Neural cell (in vitro differentiated cells): ENCODE measurements around the gene ZFYVE21. TPM values are rescaled to one million over a fixed set of nuclear protein-coding genes. Genes with fewer than 3 reads are reported as not detected.

Experiments used
- H2AFZ ChIP-seq: fragments of 200-600, 300-800 bp; sonication (generic), shearing (Covaris generic); 2 replicates; pipeline ENCODE4 v1.6.0; 2014; ENCODE audit warnings: low read depth, mild to moderate bottlenecking, antibody characterized with exemption, low read length, moderate library complexity
- H3F3A ChIP-seq: fragments of 200-600 bp; shearing (Covaris generic); 2 replicates; pipeline ENCODE4 v1.6.1; 2016; ENCODE audit warnings: mild to moderate bottlenecking, moderate library complexity, mixed read lengths, antibody characterized with exemption, low read length; ENCODE audit not compliant: insufficient read depth, poor library complexity, severe bottlenecking
- H3K27ac ChIP-seq: fragments of 200-600, 300-800 bp; sonication (generic), shearing (Covaris generic); 2 replicates; pipeline ENCODE4 v1.5.1; 2014; ENCODE audit warnings: mild to moderate bottlenecking, low read length, moderate library complexity
- H3K27me3 ChIP-seq: fragments of 300-800, 200-600 bp; sonication (generic), shearing (Covaris generic); 2 replicates; pipeline ENCODE4 v1.6.0; 2014; ENCODE audit warnings: mild to moderate bottlenecking, low read depth, low read length, moderate library complexity; ENCODE audit not compliant: insufficient read depth
- H3K36me3 ChIP-seq: fragments of 300-800, 200-600 bp; sonication (generic), shearing (Covaris generic); 2 replicates; pipeline ENCODE4 v1.5.1; 2014; ENCODE audit warnings: mild to moderate bottlenecking, antibody characterized with exemption, low read length, moderate library complexity; ENCODE audit not compliant: insufficient read depth
- H3K4me2 ChIP-seq: fragments of 300-800, 200-600 bp; sonication (generic), shearing (Covaris generic); 2 replicates; pipeline ENCODE4 v1.6.0; 2014; ENCODE audit warnings: mild to moderate bottlenecking, low read length
- H3K4me3 ChIP-seq: fragments of 300-800, 200-600 bp; sonication (generic), shearing (Covaris generic); 2 replicates; pipeline ENCODE4 v1.5.1; 2014; ENCODE audit warnings: mild to moderate bottlenecking, low read length, moderate library complexity
- H3K79me2 ChIP-seq: fragments of 200-600 bp; shearing (Covaris generic); replicated peaks from 2 replicates; pipeline ENCODE4 v1.6.0; 2014; ENCODE audit warnings: mild to moderate bottlenecking, low read length, moderate library complexity; ENCODE audit not compliant: insufficient read depth
- H3K9ac ChIP-seq: fragments of 300-800, 200-600 bp; sonication (generic), shearing (Covaris generic); 2 replicates; pipeline ENCODE4 v1.6.1; 2016; ENCODE audit warnings: mild to moderate bottlenecking, low read length, mixed read lengths
- H3K9me2 ChIP-seq: fragments of 200-600 bp; shearing (Covaris generic); 2 replicates; pipeline ENCODE4 v1.6.1; 2016; ENCODE audit warnings: mild to moderate bottlenecking, low read length, mixed read lengths; ENCODE audit not compliant: insufficient read depth
- H3K9me3 ChIP-seq: fragments of 200-600, 300-800 bp; sonication (generic), shearing (Covaris generic); 2 replicates; pipeline ENCODE4 v1.6.1; 2016; ENCODE audit warnings: mild to moderate bottlenecking, mixed run types, low read length, moderate library complexity, mixed read lengths
- H4K20me1 ChIP-seq: fragments of 200-600 bp; shearing (Covaris generic); 2 replicates; pipeline ENCODE4 v1.6.1; 2016; ENCODE audit warnings: mild to moderate bottlenecking, mixed run types; ENCODE audit not compliant: insufficient read depth
- CTCF ChIP-seq: fragments of 450-650 bp; IDR thresholded peaks from 2 replicates; pipeline ENCODE4 v1.5.1; 2014; ENCODE audit warnings: antibody characterized with exemption, mild to moderate bottlenecking, moderate library complexity; ENCODE audit not compliant: poor library complexity, severe bottlenecking
- EP300 ChIP-seq: fragments of 450-650 bp; conservative IDR thresholded peaks from 2 replicates; pipeline ENCODE4 v1.6.1; 2014; ENCODE audit warnings: antibody characterized with exemption, mild to moderate bottlenecking, moderate library complexity; ENCODE audit not compliant: poor library complexity, severe bottlenecking
- EZH2 ChIP-seq: fragments of 200-600, 300-800 bp; shearing (Covaris generic), sonication (generic); IDR thresholded peaks from 2 replicates; pipeline ENCODE4 v1.6.1; 2014; ENCODE audit warnings: antibody characterized with exemption, low read length, borderline replicate concordance, mild to moderate bottlenecking; ENCODE audit not compliant: insufficient read depth, poor library complexity, severe bottlenecking
- MXI1 ChIP-seq: fragments of 450-650 bp; conservative IDR thresholded peaks from 2 replicates; pipeline ENCODE4 v1.6.1; 2014; ENCODE audit warnings: antibody characterized with exemption, mild to moderate bottlenecking; ENCODE audit not compliant: poor library complexity, severe bottlenecking
- POLR2AphosphoS5 ChIP-seq: IDR thresholded peaks from 2 replicates; pipeline ENCODE4 v1.6.1; 2012
- RAD21 ChIP-seq: fragments of 450-650 bp; conservative IDR thresholded peaks from 2 replicates; pipeline ENCODE4 v1.6.1; 2014; ENCODE audit warnings: antibody characterized with exemption, mild to moderate bottlenecking, moderate library complexity
- REST ChIP-seq: IDR thresholded peaks from 2 replicates; pipeline ENCODE4 v1.6.1; 2012; ENCODE audit warnings: borderline replicate concordance
- SMC3 ChIP-seq: fragments of 450-650 bp; conservative IDR thresholded peaks from 2 replicates; pipeline ENCODE4 v1.6.1; 2014; ENCODE audit warnings: antibody characterized with exemption, mild to moderate bottlenecking, moderate library complexity; ENCODE audit not compliant: poor library complexity
- TAF1 ChIP-seq: IDR thresholded peaks from 2 replicates; pipeline ENCODE4 v1.6.1; 2012; ENCODE audit warnings: low read depth
- polyA plus RNA-seq: library from polyadenylated mRNA; depleted of rRNA; stranded (reverse); fragments of >200 nt; gene quantifications from 2 replicates; pipeline ENCODE4 v1.2.3, GENCODE V29; 2014

The ZFYVE21 gene
- polyA plus RNA-seq, 1 donor from 2014 or later, result 99.7 TPM

GRCh38 chr14:103762036-103762435, 46.4 kb downstream of the ZFYVE21 start:
- Histone ChIP-seq H3K9ac (no peak overlapping the region), H3K9me3 (no peaks in the 10 kb centered on the region), H3F3A (no peaks in the 10 kb centered on the region), H3K36me3 (no peaks in the 10 kb centered on the region), H3K4me2 (no peak overlapping the region), H3K27me3 (no peaks in the 10 kb centered on the region), H3K27ac (no peak overlapping the region), H3K79me2 (no peaks in the 10 kb centered on the region), H3K4me3 (no peak overlapping the region), H4K20me1 (no peaks in the 10 kb centered on the region), H3K9me2 (no peaks in the 10 kb centered on the region), H2AFZ (no peak overlapping the region)
- TF ChIP-seq REST (no peak), RAD21 (no peak), EZH2 (no peak)

GRCh38 chr14:103762541-103762940, 46.9 kb downstream of the ZFYVE21 start:
- no peaks in the 10 kb centered on the region for H3F3A ChIP-seq
- no peaks in the 10 kb centered on the region for H3K27me3 ChIP-seq
- H3K9me2 ChIP-seq, result no peaks in the 10 kb centered on the region
- H4K20me1 ChIP-seq, result no peaks in the 10 kb centered on the region
- no peaks in the 10 kb centered on the region for H3K9me3 ChIP-seq
- no peak overlapping the region for H2AFZ ChIP-seq
- no peaks in the 10 kb centered on the region for H3K36me3 ChIP-seq
- no peak overlapping the region for H3K27ac ChIP-seq
- H3K9ac ChIP-seq, result no peak overlapping the region
- H3K4me2 ChIP-seq, result no peak overlapping the region
- no peak for TF ChIP-seq MXI1
- TF ChIP-seq CTCF, result no peak
- TF ChIP-seq POLR2AphosphoS5, result no peak
- no peak for TF ChIP-seq EP300
- TF ChIP-seq RAD21, result no peak
- TF ChIP-seq REST, result no peak
- no peak for TF ChIP-seq TAF1
- TF ChIP-seq SMC3, result no peak
- no peak overlapping the region for H3K4me3 ChIP-seq
- H3K79me2 ChIP-seq, result no peaks in the 10 kb centered on the region
